ENCODE measurements around the gene PLIN3. TPM values are rescaled to one million over a fixed set of nuclear protein-coding genes. Genes with fewer than 3 reads are reported as not detected.

PLIN3 gene
- total and polyA plus RNA-seq, 2 donors (not counting 1 experiment from before 2014, with no cell fraction given): 133 to 191 TPM

- TF ChIP-seq CTCF (conservative IDR thresholded peaks at IDR 0.05 in 1 of 2, IDR thresholded peaks at IDR 0.05 in 1 of 2; ENCODE audit: low read depth in 1 of 2, low read length in 2 of 2) (no peak), EZH2 (IDR thresholded peaks at IDR 0.05; ENCODE audit: low read length, missing control alignments) (no peak)
- Histone ChIP-seq H3K36me3 (ENCODE audit: control insufficient read depth, insufficient read depth, low read length) (peaks cover 11% of the 10 kb centered on the region), H2AFZ (ENCODE audit: low read length) (peak overlapping the region; percentile 2), H3K4me1 (ENCODE audit: control insufficient read depth, extremely low read depth, insufficient read depth, low read length) (peaks cover 28% of the 10 kb centered on the region), H4K20me1 (ENCODE audit: control insufficient read depth, extremely low read depth, insufficient read depth, low read length) (no peaks in the 10 kb centered on the region), H3K79me2 (ENCODE audit: control insufficient read depth, insufficient read depth, low read length) (peaks cover 47% of the 10 kb centered on the region), H3K9ac (ENCODE audit: insufficient read depth, low read length) (peak overlapping the region; percentile 78), H3K27me3 (ENCODE audit: control insufficient read depth, insufficient read depth, low read length) (no peaks in the 10 kb centered on the region), H3K4me3 (replicated peaks in 1 of 4; ENCODE audit: control extremely low read depth in 1 of 4, insufficient read depth in 1 of 4, low read depth in 3 of 4, low read length in 4 of 4) (peak overlapping the region; percentile 53 to 64 (median 53)), H3K9me3 (ENCODE audit: control insufficient read depth, insufficient read depth, low read depth, low read length) (no peaks in the 10 kb centered on the region), H3K4me2 (ENCODE audit: extremely low read depth, insufficient read depth, low read length) (peak overlapping the region; percentile 100), H3K27ac (ENCODE audit: insufficient read depth, low read length) (peak overlapping the region; percentile 90)
- DNase-seq (ENCODE audit: low read depth in 2 of 2): peak; percentile 46 to 87
These were observed 43.3 kb upstream of the PLIN3 start for GRCh38 chr19:4910594-4911281.

- peaks cover 11% of the 10 kb centered on the region for H3K36me3 ChIP-seq (ENCODE audit: control insufficient read depth, insufficient read depth, low read length)
- peak overlapping the region; percentile 90 for H3K27ac ChIP-seq (ENCODE audit: insufficient read depth, low read length)
- peaks cover 40% of the 10 kb centered on the region for H3K79me2 ChIP-seq (ENCODE audit: control insufficient read depth, insufficient read depth, low read length)
- H3K9me3 ChIP-seq (ENCODE audit: control insufficient read depth, insufficient read depth, low read depth, low read length): no peaks in the 10 kb centered on the region
- H3K27me3 ChIP-seq (ENCODE audit: control insufficient read depth, insufficient read depth, low read length): no peaks in the 10 kb centered on the region
- peak overlapping the region; percentile 100 for H3K4me2 ChIP-seq (ENCODE audit: extremely low read depth, insufficient read depth, low read length)
- no peaks in the 10 kb centered on the region for H4K20me1 ChIP-seq (ENCODE audit: control insufficient read depth, extremely low read depth, insufficient read depth, low read length)
- peak; percentile 81 to 88 for DNase-seq (ENCODE audit: low read depth in 2 of 2)
- H3K9ac ChIP-seq (ENCODE audit: insufficient read depth, low read length): peak overlapping the region; percentile 78
- no peak overlapping the region for H2AFZ ChIP-seq (ENCODE audit: low read length)
- peak overlapping the region; percentile 53 to 64 (median 53) for H3K4me3 ChIP-seq (replicated peaks in 1 of 4; ENCODE audit: control extremely low read depth in 1 of 4, insufficient read depth in 1 of 4, low read depth in 3 of 4, low read length in 4 of 4)
- peaks cover 25% of the 10 kb centered on the region for H3K4me1 ChIP-seq (ENCODE audit: control insufficient read depth, extremely low read depth, insufficient read depth, low read length)
- TF ChIP-seq CTCF (conservative IDR thresholded peaks at IDR 0.05 in 1 of 2, IDR thresholded peaks at IDR 0.05 in 1 of 2; ENCODE audit: low read depth in 1 of 2, low read length in 2 of 2) (no peak), EZH2 (IDR thresholded peaks at IDR 0.05; ENCODE audit: low read length, missing control alignments) (no peak)
These were observed 42.6 kb upstream of the PLIN3 start for GRCh38 chr19:4909897-4910593.

GRCh38 chr19:4909156-4909896, 41.9 kb upstream of the PLIN3 start, which contains the start of gene UHRF1:
Gene UHRF1, plus strand, starts transcription at chr19:4909501. Its CDS starts 1,385 bp downstream, at chr19:4910886.
- Histone ChIP-seq H3K4me1 (ENCODE audit: control insufficient read depth, extremely low read depth, insufficient read depth, low read length) (peaks cover 19% of the 10 kb centered on the region), H3K36me3 (ENCODE audit: control insufficient read depth, insufficient read depth, low read length) (peaks cover 5% of the 10 kb centered on the region), H3K9me3 (ENCODE audit: control insufficient read depth, insufficient read depth, low read depth, low read length) (no peaks in the 10 kb centered on the region), H3K4me3 (replicated peaks in 1 of 4; ENCODE audit: control extremely low read depth in 1 of 4, insufficient read depth in 1 of 4, low read depth in 3 of 4, low read length in 4 of 4) (peak within 1 kb of the TSS; percentile 53 to 64 (median 53)), H2AFZ (ENCODE audit: low read length) (no peak within 1 kb of the TSS), H3K4me2 (ENCODE audit: extremely low read depth, insufficient read depth, low read length) (peak within 1 kb of the TSS; percentile 100), H3K27me3 (ENCODE audit: control insufficient read depth, insufficient read depth, low read length) (no peaks in the 10 kb centered on the region), H3K9ac (ENCODE audit: insufficient read depth, low read length) (peak within 1 kb of the TSS; percentile 78), H3K27ac (ENCODE audit: insufficient read depth, low read length) (peak within 1 kb of the TSS; percentile 90), H3K79me2 (ENCODE audit: control insufficient read depth, insufficient read depth, low read length) (peaks cover 33% of the 10 kb centered on the region), H4K20me1 (ENCODE audit: control insufficient read depth, extremely low read depth, insufficient read depth, low read length) (no peaks in the 10 kb centered on the region)
- TF ChIP-seq CTCF (conservative IDR thresholded peaks at IDR 0.05 in 1 of 2, IDR thresholded peaks at IDR 0.05 in 1 of 2; ENCODE audit: low read depth in 1 of 2, low read length in 2 of 2) (no peak), EZH2 (IDR thresholded peaks at IDR 0.05; ENCODE audit: low read length, missing control alignments) (no peak)
- peak in 1 of 2 donors; percentile 35 for DNase-seq (ENCODE audit: low read depth in 2 of 2)
